ENCODE data around the gene NUAK2.
"Not testable (repeated sequence)": the region's sequence is repeated elsewhere in the genome, so short reads cannot be mapped to it uniquely, and the experiment has no call there.

The NUAK2 gene

DNA sequence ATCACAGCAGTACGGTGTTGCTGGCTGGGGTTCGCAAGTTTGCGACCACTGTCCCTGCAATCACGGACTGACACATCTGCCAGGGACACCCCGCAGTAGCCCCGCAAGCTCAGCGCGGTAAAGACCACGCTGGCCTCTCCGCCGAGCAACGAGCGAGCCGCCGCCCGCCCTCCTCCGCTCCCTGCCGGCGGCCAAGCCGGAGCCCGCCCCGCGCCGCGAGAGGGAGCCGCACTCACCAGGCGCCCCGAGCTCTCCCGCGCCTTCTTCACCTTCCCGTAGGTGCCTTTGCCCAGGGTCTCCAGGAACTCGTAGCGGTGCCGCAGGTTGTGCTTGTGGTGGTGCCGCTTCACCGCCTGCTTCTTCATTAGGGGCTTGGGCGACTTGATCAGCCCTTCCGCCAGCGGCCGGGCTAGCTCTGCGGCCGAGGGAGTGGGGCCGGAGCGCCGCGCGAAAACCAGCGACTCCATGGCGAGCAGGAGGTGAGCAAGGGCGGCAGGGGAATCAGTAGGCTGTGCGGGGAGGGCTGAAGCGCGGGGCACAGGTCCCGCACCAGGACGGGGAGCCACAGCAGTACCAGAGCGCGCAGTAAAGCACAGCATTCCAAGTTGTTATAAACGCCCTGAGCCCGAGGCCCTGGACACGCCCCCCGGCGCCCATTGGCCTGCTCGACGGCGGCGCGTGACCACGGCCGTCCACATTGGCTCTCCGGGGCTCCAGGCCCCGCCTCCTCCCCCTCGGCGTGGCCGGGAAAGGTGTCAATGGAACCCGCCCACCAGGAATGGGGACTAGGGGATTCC is at the start of gene NUAK2:
Gene NUAK2 (minus strand): TSS at position 584 of the 797 bp plus-strand sequence. CDS start 117 bp downstream, at position 467.
- peak; percentile 62 for DNase-seq

DNA sequence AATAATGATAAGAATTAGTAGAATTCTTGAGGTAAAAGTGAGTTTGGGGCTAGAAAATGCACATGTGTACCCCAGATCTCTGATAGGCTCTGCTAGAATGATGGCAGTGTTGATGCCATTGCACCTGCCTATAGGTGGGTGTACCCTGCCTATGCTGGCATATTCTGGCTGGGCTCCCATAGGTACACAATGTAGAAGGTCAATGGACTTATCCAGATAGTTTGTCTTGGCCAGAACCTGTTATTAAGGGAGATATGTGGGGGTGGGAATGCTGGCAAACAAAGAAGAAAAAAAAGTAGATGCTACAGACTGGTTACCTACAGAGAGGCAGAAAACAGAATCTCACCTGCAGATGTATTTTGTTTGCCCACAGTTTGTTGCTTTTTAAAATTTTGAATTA is 49.2 kb upstream of the NUAK2 start:
- DNase-seq = no peak

DNA sequence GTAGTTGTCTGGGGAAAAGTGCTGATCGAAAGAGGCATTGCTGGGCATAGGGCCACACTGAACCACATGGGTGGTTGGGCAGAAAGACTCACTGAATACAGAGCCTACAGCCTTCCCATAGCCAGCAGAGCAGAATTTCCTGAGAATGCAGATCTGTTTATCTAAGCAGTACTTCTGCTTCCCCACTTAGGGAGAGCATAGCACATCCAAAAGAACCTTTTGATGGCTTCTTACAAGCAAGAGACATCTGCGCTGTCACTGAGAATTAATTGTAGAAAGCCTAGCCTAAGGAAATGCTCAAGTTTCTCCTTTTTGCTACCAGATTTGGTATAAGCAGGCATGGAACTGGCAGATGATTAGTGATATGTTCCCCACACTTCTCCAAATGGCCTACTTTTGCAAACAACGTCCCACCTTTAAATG is 48.2 kb upstream of the NUAK2 start:
- no peak for DNase-seq

DNA sequence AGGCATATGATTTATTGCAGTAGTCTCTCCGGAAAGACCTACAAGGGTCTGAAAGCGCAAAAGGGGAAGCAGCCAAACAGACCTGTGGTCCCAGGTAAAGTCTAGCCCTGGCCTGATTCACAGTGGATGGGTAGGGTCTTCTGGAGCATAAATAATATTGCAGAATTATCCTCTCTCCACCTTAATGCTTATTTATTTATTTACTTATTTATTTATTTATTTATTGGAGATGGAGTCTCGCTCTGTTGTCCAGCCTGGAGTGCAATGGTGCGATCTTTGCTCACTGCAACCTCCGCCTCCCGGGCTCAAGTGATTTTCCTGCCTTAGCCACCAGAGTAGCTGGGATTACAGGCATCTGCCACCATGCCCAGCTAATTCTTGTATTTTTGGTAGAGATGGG is 46.9 kb upstream of the NUAK2 start:
- DNase-seq = no peak

DNA sequence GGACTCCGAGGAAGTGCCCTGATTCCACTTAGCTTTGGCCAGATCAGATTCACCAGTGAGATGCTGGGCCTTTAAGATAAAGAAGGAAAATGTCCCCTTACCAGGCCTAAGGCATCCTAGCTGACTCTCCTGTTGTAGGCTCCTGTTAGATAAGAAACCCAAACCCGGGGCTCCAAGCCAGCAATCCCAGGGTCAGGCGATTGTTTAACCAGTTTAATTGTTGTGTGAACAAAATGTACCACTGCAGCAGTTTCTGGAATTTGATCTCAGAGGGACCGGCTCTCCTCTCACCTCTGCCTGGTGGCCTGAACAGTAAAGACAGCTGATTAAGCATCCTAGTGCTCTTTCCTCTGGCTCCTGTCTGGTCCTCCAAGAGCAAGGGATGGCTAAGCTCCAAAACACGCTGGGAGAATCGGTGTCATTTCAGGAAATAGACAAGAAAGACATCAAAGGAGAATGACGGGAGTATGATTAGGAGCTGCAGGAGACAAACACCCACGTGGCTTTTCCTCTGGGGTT is 44.5 kb upstream of the NUAK2 start:
- DNase-seq = no peak

DNA sequence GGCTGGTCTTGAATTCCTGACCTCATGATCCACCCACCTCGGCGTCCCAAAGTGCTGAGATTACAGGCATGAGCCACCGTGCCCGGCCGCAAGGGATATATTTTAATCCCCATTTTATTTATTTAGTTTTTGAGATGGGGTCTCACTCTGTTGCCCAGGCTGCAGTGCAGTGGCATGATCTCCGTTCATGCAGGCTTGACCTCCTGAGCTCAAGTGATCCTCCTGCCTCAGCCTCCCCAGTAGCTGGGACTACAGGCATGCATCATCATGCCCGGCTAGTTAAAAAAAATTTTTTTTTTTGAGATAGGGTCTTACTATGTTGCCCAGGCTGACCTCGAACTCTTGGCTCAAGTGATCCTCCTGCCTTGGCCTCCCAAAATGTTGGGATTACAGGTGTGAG is 43.5 kb upstream of the NUAK2 start:
- not testable (repeated sequence) for DNase-seq

DNA sequence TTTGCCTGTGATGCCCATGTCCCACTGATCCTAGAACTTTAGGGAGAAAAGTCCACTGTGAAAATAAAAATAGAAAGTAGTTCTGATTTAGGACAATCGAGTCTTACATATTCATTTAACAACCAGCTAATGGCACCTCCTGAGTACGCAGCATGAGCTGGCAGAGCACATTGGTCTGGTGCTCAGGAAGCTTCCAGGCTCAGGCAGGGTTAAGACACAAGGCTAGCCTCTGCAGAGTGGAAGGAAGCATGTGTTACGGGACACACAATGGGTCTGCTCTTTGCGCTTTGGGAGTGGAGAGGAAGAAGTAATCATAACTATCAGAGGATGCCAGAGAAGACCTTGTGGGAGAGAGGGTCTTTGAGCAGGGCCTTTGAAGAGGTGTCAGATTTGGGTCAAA is 39.3 kb upstream of the NUAK2 start:
- no peak for DNase-seq

DNA sequence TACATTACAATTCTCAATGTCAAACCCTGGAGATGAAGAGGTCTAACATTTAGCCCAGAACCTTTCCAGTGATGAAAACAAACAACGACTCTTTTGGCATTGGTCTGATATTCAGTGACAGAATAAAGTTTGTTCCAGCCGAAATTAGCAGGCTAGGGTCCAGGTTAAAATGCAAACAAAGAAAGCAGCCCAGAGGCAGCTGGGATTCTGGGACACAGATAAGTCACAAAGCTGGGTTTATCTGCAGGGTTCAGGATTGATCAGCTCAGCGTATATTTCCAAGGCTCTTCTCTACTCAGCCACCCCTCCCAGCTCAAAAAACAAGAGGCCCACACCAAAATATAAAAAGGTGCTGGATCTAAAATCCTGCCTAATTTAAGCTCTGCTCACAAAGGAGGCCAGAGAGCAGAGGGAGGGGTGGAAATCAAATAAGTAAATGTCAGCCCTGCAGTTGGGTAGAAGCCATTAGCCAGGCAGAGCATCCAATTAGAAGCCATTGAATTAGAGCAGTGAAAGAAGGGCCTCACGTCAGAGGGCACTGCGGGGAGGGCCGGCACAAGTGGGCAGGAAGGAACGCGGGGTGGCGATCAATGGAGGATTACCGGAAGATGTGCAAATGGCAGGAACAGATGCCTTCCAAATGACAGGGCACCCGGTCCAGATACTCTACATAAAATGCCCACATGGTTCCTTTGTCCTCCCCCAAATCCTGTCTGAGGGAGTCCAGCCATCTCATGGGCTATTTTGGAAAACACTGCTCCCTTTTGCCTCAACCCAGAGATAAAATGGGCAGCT is 38.4 kb upstream of the NUAK2 start:
- no peak for DNase-seq

DNA sequence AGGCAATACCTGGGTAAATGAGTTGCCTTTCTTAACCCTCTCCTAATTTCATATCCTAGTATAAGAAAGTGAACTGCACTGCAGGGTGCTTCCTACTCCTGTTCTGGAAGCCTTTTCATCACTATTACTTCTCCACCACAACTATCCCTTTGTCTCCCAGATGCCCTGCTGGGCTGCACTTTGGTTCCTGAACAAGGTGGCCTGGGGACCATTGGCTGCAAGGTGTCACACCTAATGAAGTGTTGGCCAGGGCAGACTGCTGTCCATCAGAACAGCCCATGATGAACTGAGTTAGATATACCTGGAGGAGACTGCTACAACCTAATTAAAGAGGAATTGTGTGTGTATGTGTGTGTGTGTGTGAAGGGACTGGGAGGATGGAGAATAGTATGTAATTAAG is 37.0 kb upstream of the NUAK2 start:
- DNase-seq = no peak

DNA sequence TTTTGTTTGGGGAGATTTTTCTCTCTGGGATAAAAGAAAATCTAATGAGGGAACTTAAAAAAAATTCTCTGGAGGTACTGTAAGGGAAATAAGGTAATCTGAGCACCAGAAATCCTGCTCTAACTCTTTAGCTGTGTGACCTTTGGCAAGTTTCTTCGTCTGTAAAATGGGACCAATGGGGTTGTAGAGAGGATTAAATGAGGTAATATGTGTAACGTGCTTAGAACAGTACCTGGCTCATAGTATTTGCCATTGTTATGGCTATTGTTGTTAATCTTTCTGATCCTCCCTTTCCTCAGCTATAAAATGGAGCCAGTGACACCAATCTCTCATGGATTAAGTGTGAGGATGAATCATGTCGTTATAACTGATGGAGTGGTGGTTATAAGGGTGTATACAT is 36.0 kb upstream of the NUAK2 start:
- no peak for DNase-seq

DNA sequence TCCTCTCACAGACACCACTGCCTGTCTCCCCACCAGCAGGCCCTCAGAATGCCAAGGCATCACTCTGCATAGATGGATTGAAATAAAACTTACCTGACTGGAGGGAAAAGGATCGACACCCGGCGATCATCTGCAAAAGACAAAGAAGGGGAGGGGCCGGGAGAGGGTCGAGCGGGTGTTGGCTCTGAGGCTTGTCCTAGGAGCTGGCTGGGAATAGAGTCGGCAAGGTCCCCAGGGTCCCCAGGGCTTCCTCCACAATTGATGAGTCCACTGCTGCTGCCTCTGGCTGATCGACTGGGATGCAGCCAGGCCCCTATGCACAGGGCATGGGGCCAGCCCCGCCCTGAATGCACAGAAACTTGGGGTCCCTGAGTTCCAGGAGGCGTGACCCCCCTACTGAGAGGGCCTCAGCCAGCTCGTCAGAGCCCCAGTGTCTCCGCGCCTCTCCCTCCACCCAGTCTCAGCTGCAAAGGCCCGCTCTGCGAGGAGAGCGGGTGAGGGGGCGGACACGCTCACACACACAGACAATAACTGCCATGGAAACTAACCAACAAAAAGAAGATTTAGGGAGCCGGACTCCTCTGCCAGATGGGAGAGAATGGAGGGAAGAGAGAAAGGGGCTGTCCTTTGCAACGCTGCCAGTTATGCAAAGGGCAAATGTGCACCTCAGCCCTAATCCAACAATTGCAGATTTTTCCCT is 35.0 kb upstream of the NUAK2 start, which contains the start of gene KLHDC8A:
Gene KLHDC8A (minus strand): TSS at position 483 of the 700 bp plus-strand sequence. CDS start 13,318 bp downstream, outside the sequence.
- DNase-seq = no peak

DNA sequence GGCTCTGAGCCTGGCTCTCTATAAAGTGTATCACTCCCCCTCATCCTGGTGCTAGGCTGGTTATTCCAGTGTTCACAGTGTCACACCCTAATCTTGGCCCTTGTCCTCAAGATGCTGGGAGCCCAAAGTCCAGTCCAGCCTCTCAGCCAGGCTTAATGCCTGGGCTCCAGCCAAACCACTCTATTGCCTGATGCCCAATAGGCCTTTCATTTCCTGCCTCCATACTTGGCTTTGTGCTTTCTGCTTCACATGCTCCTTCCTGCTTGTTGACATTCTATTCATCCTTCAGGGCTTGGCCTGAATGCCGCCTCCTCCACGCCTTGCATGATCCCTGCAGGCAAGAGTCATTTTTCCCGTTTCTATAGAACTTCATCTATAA is 33.5 kb upstream of the NUAK2 start:
- no peak for DNase-seq

DNA sequence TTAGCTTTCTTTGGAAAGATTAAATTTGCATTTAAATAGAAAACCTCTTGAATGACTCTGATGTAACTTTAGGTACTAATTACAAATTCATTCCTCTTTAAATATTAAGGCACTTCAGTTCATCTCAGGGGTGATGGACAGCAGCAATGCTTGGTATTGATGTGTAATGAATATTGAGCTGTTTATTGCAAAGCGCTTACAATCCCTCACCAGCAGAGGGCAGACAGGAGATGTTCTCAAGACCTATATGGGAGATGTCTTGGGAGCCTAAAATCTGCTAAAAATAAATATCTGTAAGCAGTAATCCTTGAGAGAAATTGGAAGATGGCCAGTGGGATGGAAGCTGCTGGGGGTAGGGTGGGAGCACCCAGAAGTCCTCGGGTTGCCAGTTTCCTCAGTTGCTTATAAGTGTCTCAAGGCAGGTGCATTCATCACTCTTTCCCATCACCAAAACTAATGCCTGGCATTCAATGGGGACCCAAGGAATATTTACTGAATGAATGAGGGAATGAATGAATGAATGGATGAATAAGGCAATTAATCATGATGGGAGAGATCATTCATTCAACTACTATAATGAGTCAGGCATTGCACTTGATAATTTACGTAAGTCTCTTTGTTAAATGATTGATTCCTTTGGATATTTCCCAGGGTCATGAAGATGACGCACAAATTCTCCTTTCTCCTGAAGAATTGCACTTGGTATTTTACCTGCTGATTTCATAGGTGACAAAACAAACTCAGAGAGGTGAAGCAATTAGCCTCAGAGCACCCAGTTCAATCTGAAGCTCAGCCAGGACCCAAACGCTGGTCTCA is 32.9 kb upstream of the NUAK2 start:
- no peak for DNase-seq

DNA sequence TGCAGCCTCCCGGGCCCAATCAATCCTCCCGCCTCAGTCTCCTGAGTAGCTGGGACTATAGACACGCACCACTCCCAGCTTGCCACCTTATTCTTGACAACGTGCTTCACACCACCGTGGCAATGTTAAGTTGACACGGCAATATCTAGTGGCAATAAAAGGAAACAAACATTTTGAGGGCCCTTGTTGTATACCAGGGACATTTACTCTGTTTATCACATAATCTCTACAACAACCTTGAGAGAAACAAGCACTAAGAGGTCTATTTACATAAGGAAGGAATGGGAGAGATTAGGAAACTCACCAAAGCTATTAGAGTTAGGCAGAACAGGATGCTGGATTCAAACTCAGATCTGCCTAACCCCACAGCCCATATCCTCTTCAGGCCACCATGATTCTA is 32.1 kb upstream of the NUAK2 start:
- no peak for DNase-seq

DNA sequence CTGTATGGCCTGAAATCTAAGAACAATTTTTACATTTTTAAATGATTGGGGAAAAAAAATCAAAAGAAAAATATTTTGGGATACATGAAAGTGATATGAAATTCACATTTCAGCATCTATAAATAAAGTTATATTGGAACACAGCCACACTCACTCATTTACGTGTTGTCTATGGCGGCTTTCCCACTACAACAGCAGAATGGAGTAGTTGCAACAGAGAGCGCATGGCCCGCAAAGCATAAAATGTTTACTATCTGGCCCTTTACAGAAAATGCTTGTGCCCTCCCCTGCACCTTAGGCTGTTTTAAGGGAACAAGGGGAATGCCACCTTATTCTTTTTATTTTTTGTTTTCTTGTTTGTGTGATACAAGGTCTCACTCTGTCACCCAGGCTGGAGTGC is 31.6 kb upstream of the NUAK2 start:
- no peak for DNase-seq

DNA sequence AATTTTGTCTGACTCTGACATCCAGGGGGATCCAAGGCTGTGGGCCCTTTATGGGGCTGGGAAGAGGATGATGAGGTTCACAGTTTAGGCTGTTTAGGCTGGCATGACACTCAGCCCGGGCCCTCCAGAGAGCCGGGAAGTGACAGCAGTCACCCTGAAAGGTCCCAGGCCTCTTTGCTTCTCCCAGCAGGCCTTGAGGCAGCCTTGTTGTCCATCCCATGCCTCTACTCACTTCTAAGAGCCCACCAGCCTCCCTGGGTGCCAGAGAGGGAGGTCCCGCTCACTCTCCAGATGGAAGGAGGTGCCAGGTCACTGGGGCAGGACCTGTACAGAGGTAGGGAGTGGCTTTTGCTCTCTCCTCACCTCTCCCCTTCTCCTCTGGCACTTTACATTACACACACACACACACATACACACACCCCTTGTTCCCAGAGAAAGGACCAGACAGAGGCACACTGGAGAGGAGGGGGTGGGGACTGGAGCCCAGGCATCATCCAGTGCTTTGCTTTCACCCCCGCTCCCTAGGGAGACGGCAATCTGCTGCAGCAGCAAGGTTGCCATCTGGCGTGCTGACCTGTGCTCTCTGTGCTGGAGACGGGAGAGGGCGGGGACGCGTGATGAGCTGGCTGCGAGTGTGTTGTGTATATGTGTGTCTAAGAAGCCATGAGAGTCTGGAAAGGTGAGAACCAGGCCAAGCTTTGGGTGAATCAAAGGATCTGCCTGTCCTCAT is 30.6 kb upstream of the NUAK2 start:
- DNase-seq = no peak

DNA sequence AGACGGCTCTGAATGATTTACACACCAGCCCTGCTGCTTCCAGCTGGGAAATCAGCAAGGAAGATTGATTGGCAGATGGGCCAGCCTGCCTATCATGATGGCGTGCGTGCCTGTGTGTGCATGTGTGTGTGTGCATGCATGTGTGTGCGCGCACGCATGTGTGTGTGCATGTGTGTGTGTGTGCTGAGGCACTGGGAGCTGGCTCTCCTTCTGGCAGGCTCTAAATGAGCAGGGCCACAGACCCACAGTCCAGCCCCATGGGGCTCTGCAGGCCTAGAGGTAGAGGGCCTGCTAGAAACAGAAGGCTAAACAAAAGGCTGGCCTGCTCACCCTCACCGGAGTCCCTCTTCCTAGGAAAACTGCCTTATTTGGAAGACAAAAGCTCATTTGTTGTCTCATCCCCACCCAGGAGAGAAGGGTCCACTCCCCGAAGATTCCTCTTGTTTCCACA is 29.2 kb upstream of the NUAK2 start:
- DNase-seq = no peak

DNA sequence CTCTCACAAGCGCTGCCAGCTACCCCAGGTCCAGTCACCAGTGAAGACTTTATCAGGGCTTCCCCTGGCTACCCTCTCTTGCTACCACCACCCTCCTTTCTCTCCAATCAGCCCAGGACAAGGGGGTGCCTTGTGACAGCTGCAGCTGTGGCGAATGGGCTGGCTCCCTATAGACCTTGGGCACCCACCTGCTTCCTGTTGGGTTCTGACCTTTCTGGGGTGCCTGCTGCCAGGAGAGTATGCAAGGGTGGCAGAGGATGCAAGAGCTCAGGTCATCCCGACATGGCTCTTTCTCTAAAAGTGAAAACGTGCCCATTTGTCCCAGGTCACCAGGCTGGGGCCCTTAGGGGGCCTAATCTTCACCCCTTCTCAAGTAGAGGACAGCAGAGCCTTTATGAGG is 28.6 kb upstream of the NUAK2 start:
- no peak for DNase-seq

DNA sequence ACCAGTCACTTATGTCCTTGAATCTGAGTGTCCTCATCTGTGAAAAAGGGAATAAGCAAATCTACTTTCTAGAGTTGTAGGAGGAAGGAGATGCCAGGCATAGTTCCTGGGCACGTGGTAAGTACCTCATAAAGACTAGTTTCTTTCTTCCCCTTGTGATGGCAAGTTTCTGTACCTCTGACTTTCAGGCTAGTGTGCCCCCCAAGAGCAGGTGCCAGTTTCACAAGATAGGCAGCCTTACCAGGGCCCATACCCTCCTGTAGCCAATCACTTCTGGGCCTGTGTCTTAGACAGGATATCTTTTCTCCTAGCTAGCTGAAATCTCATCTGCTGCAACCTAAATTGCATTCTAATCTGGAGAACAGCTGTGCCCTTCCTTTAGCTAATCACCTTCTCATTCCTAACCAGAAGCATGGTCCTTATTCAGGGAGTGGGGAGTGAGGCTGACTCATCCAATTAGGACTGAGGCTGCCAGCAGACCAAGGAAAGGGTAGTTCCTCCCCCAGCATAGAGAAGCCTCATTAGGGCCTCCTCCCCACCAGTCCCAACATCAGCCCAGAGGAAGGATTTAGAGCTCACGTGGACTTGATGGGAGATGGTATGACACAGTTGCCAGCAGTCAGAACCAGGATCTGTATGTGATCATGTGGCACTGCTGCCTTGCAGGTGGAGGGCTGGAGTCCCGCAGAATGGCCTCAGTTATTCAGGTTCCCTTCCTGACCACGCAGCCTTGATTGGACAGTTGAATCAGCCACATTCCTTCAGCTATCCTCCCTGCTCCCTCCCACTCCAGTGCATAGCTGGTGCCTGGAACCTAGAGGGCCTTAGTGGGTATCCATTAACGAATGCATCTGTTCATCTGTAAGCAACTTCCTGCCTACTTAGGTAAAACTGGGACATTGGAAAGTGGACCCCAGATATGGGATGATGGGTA is 27.3 kb upstream of the NUAK2 start:
- no peak for DNase-seq

DNA sequence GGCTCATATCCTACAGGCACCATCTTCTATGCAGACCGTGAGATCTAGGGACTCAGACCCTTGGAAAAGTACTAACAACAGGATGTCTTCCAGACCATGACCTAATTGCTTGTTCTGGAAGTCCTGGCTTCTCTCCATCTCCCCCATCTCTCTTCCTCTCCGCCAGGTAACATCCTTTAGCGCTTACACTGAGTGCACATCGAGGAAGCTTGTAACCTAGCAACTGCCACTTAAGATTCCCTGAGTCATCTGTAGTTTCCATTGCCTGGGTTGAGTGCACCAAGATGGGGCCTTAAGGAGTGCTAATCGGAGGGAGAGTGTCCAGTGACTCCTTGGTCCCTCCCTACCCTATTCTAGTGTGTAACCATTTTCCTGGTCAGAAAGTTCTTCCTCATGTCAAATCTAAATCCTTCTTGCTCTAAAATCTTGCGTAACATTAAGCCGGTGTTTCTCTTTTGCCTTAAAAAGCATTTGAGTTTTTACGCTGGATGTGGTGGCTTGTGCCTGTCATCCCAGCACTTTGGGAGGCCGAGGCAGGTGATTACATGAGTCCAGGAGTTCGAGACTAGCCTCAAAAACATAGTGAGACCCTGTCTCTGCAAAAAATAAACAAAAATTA is 25.5 kb upstream of the NUAK2 start:
- DNase-seq = no peak

All from GOT3 (cell line).